H1 (cell line): ENCODE data around the gene FBXW2. TPM values are rescaled to one million over a fixed set of nuclear protein-coding genes. Genes with fewer than 3 reads are reported as not detected.
"Not testable (repeated sequence)": the region's sequence is repeated elsewhere in the genome, so short reads cannot be mapped to it uniquely, and the experiment has no call there.

Source experiments
- CTCF ChIA-PET: fragments of 300-600 bp; sonication (Branson Sonifier 250); formaldehyde crosslinking; loops from one replicate; lab custom pipeline; 2021; ENCODE audit not compliant: partially characterized antibody; lab: Charles Lee
- POLR2A ChIA-PET: fragments of 300-600 bp; sonication (Branson Sonifier 250); formaldehyde crosslinking; loops from one replicate; lab custom pipeline; 2021; ENCODE audit warnings: inconsistent platforms; ENCODE audit not compliant: partially characterized antibody; lab: Charles Lee
- DNase-seq, 2 experiments: peaks; one replicate each; pipeline versions ENCODE4 v3.0.0 to v3.0.0-alpha.2; 2010 to 2022; ENCODE audit warnings: low spot score in 2 of 2, low read depth in 1 of 2, mixed read lengths in 1 of 2
- FAIRE-seq: peaks from 2 replicates; lab custom pipeline; 2011; peaks lifted over from hg19 to GRCh38; lab: Jason Lieb, UNC
- H2AFZ ChIP-seq: 2 replicates; pipeline ENCODE4 v1.8.1; 2012; ENCODE audit warnings: low read length, inconsistent platforms
- H2AK5ac ChIP-seq: 2 replicates; pipeline ENCODE4 v1.6.1; 2013; ENCODE audit warnings: low read depth, low read length
- H2BK120ac ChIP-seq: replicated peaks from 2 replicates; pipeline ENCODE3; 2013; ENCODE audit warnings: low read depth, low read length, inconsistent platforms
- H2BK12ac ChIP-seq: 2 replicates; pipeline ENCODE4 v1.6.1; 2013; ENCODE audit warnings: low read depth, low read length
- H2BK15ac ChIP-seq: 2 replicates; pipeline ENCODE4 v1.6.1; 2013; ENCODE audit warnings: low read length
- H2BK20ac ChIP-seq: 2 replicates; pipeline ENCODE4 v1.6.1; 2013; ENCODE audit warnings: low read length
- H2BK5ac ChIP-seq: 2 replicates; pipeline ENCODE4 v1.6.1; 2013; ENCODE audit warnings: low read depth, low read length
- H3K14ac ChIP-seq: 2 replicates; pipeline ENCODE4 v1.6.1; 2013; ENCODE audit warnings: inconsistent platforms; ENCODE audit not compliant: insufficient read length
- H3K18ac ChIP-seq: 2 replicates; pipeline ENCODE4 v1.6.1; 2013; ENCODE audit warnings: low read length; ENCODE audit errors: extremely low read depth
- H3K23ac ChIP-seq: 2 replicates; pipeline ENCODE4 v1.6.1; 2013; ENCODE audit warnings: inconsistent platforms; ENCODE audit not compliant: insufficient read length
- H3K23me2 ChIP-seq: 2 replicates; pipeline ENCODE4 v1.6.1; 2013; ENCODE audit warnings: low read depth, low read length
- H3K27ac ChIP-seq: 2 replicates; pipeline ENCODE4 v1.6.1; 2011; ENCODE audit warnings: low read depth, low read length, inconsistent platforms
- H3K27me3 ChIP-seq, 4 experiments: replicated peaks in 1 of 4; 1 replicate in 1 of 4; 2 replicates in 3 of 4; pipeline versions ENCODE4 v1.6.1 to v1.8.1; 2011 to 2013; ENCODE audit warnings: low read length in 3 of 4, mild to moderate bottlenecking in 3 of 4, inconsistent platforms in 2 of 4, mixed read lengths in 2 of 4, moderate library complexity in 1 of 4; ENCODE audit not compliant: control insufficient read depth in 3 of 4, insufficient read depth in 3 of 4; ENCODE audit errors: extremely low read depth in 1 of 4
- H3K36me3 ChIP-seq, 4 experiments: 2 replicates each; pipeline versions ENCODE4 v1.6.1 to v1.8.1; 2011 to 2013; ENCODE audit warnings: mild to moderate bottlenecking in 4 of 4, low read length in 3 of 4, moderate library complexity in 2 of 4, control low read depth in 1 of 4, inconsistent platforms in 1 of 4; ENCODE audit not compliant: insufficient read depth in 4 of 4, control insufficient read depth in 2 of 4
- H3K4ac ChIP-seq: replicated peaks from 2 replicates; pipeline ENCODE3; 2013; ENCODE audit warnings: low read length, low read depth, mixed read lengths, inconsistent platforms; ENCODE audit not compliant: insufficient read length
- H3K4me1 ChIP-seq, 4 experiments: replicated peaks in 1 of 4; 1 replicate in 1 of 4; 2 replicates in 3 of 4; pipeline versions ENCODE4 v1.6.1 to v1.8.1; 2011 to 2013; ENCODE audit warnings: low read length in 3 of 4, inconsistent platforms in 2 of 4, mixed read lengths in 1 of 4; ENCODE audit not compliant: insufficient read depth in 4 of 4, control insufficient read depth in 3 of 4
- H3K4me2 ChIP-seq, 2 experiments: 2 replicates each; pipeline versions ENCODE4 v1.6.1 to v1.8.1; 2011 to 2013; ENCODE audit warnings: low read depth in 2 of 2, low read length in 2 of 2, control low read depth in 1 of 2, inconsistent platforms in 1 of 2, mild to moderate bottlenecking in 1 of 2; ENCODE audit not compliant: insufficient read depth in 1 of 2
- H3K4me3 ChIP-seq, 4 experiments: fragments of 200-600, 300-600 bp in 1 of 4; sonication (generic), shearing (Covaris generic), sonication (Bioruptor Twin) in 1 of 4; 2 replicates each; pipeline versions ENCODE4 v1.5.1 to v1.8.1; 2011 to 2016; ENCODE audit warnings: low read length in 4 of 4, low read depth in 3 of 4, control low read depth in 2 of 4, inconsistent platforms in 2 of 4, mild to moderate bottlenecking in 2 of 4, mixed read lengths in 1 of 4, moderate library complexity in 1 of 4; ENCODE audit not compliant: insufficient read depth in 2 of 4; ENCODE audit errors: extremely low read depth in 1 of 4
- H3K56ac ChIP-seq: replicated peaks from 2 replicates; pipeline ENCODE3; 2013; ENCODE audit warnings: low read depth, mild to moderate bottlenecking, mixed read lengths, low read length, inconsistent platforms; ENCODE audit not compliant: insufficient read length
- H3K79me1 ChIP-seq: 2 replicates; pipeline ENCODE4 v1.6.1; 2013; ENCODE audit warnings: low read depth, low read length, control low read depth
- H3K79me2 ChIP-seq, 2 experiments: 2 replicates each; pipeline versions ENCODE4 v1.6.1 to v1.8.1; 2012 to 2013; ENCODE audit warnings: low read length in 2 of 2, mild to moderate bottlenecking in 2 of 2, inconsistent platforms in 1 of 2; ENCODE audit not compliant: insufficient read depth in 2 of 2, control insufficient read depth in 1 of 2
- H3K9ac ChIP-seq, 4 experiments: replicated peaks in 1 of 4; 1 replicate in 1 of 4; 2 replicates in 3 of 4; pipeline versions ENCODE4 v1.6.1 to v1.8.1; 2011 to 2013; ENCODE audit warnings: low read depth in 3 of 4, low read length in 3 of 4, control low read depth in 2 of 4, mild to moderate bottlenecking in 2 of 4, moderate library complexity in 2 of 4, inconsistent platforms in 1 of 4; ENCODE audit errors: extremely low read depth in 1 of 4
- H3K9me3 ChIP-seq, 2 experiments: 2 replicates each; pipeline versions ENCODE4 v1.6.1 to v1.8.1; 2012 to 2013; ENCODE audit warnings: mild to moderate bottlenecking in 2 of 2, moderate library complexity in 2 of 2, control low read depth in 1 of 2, inconsistent platforms in 1 of 2, low read depth in 1 of 2, low read length in 1 of 2, mixed read lengths in 1 of 2; ENCODE audit not compliant: insufficient read depth in 2 of 2
- H4K20me1 ChIP-seq, 2 experiments: replicated peaks in 1 of 2; 2 replicates each; pipeline versions ENCODE3 to v1.8.1; 2011 to 2013; ENCODE audit warnings: inconsistent platforms in 2 of 2, low read length in 2 of 2, mild to moderate bottlenecking in 1 of 2; ENCODE audit not compliant: insufficient read depth in 2 of 2, control insufficient read depth in 1 of 2
- H4K5ac ChIP-seq: 2 replicates; pipeline ENCODE4 v1.6.1; 2013; ENCODE audit warnings: low read length, low read depth, mixed read lengths, inconsistent platforms; ENCODE audit not compliant: insufficient read length
- H4K8ac ChIP-seq: 2 replicates; pipeline ENCODE4 v1.8.0; 2013; ENCODE audit warnings: mild to moderate bottlenecking, moderate library complexity, low read length, inconsistent platforms; ENCODE audit not compliant: insufficient read depth; ENCODE audit errors: extremely low read depth
- H4K91ac ChIP-seq: replicated peaks from 2 replicates; pipeline ENCODE3; 2013; ENCODE audit warnings: low read length, mixed read lengths, inconsistent platforms; ENCODE audit not compliant: insufficient read length
- WGBS, 2 experiments: shearing (Covaris generic) in 1 of 2; methylation state at CpG; one replicate each; pipeline versions ENCODE4 v1.1.6 to v1.1.7; 2013 to 2015; ENCODE audit warnings: low lambda C conversion rate in 2 of 2, mixed read lengths in 2 of 2, inconsistent platforms in 1 of 2, low coverage in 1 of 2, missing lambda C conversion rate in 1 of 2; ENCODE audit not compliant: insufficient replicate concordance in 2 of 2, insufficient coverage in 1 of 2, insufficient read length in 1 of 2; ENCODE audit errors: extremely low coverage in 1 of 2, missing lambda C conversion rate in 1 of 2; 5-methylcytosine and 5-hydroxymethylcytosine counted together
- polyA plus RNA-seq, 7 experiments: library from polyadenylated mRNA; depleted of rRNA in 3 of 7; stranded (reverse) in 5 of 7; unstranded in 2 of 7; fragments of >200 nt in 5 of 7; fragments of 200-250 nt in 2 of 7; gene quantifications; 1 replicate in 5 of 7; 2 replicates in 1 of 7; 4 replicates in 1 of 7; pipeline versions ENCODE4 v1.2.1 to v1.2.3, GENCODE V29; 2011 to 2013; ENCODE audit warnings: missing spikeins in 2 of 7, mixed read lengths in 2 of 7
- total RNA-seq: library from RNA; stranded (reverse); fragmentation: NEBNext Ultra II Directional; extraction: Animal tissue kit (Norgen Biotek cat#: 25700); gene quantifications from 2 replicates; pipeline ENCODE4 v1.2.1, GENCODE V29; 2021

Gene FBXW2
- total and polyA plus RNA-seq, 2 of the 8 experiments (the other 6 are each of a cell fraction or from before 2014, with no cell fraction given) = 19.2 to 65.3 TPM

DNA sequence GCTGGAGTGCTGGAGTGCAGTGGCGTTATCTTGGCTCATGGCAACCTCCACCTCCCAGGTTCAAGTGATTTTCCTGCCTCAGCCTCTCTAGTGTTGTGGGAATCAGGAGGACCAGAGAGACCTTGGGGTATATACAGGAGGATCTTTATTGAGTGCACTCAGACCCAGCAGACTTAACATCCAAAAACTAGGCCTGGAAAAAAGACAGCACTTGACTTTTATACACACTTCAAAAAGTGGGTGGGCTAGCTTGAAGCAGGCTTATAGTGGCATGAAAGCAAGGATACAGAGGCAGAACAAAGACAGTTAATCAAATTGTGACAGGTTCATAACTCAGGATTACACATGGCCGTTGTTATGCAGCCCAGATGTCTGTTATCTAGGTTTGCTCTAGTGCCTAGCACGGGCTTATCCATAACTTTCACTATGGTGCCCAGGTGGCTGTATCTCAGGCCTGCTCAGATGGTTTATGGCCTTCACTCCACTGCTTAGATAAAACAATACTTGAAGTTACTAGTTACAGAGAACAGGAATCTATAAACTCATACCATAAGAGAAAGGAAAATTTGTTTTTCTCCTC lies 11.7 kb upstream of the FBXW2 start:
- WGBS, 2 experiments = 94% methylated on average over 3 of the region's 3 CpGs; no CpG with 5 or more reads in 1 of the 2 experiments
- H2BK12ac ChIP-seq = not testable (repeated sequence)

More for the DNA sequence above, 11.7 kb upstream of the FBXW2 start:
- H2BK5ac ChIP-seq, H2AK5ac ChIP-seq, FAIRE-seq, H3K4me3 ChIP-seq, H3K4me1 ChIP-seq, H3K18ac ChIP-seq, POLR2A ChIA-PET, H3K23me2 ChIP-seq, H3K23ac ChIP-seq, H4K91ac ChIP-seq, H4K20me1 ChIP-seq, DNase-seq, H3K4me2 ChIP-seq, H3K27me3 ChIP-seq, H3K79me1 ChIP-seq, H3K27ac ChIP-seq, H4K8ac ChIP-seq, H3K79me2 ChIP-seq, H3K14ac ChIP-seq, H2BK15ac ChIP-seq, H3K9me3 ChIP-seq, CTCF ChIA-PET, H2BK120ac ChIP-seq, H2BK20ac ChIP-seq, H4K5ac ChIP-seq, H3K9ac ChIP-seq, H3K4ac ChIP-seq, H3K56ac ChIP-seq, H2AFZ ChIP-seq, H3K36me3 ChIP-seq: not testable (repeated sequence)
